Measurements from ENCODE around the gene NR5A1. TPM values are rescaled to one million over a fixed set of nuclear protein-coding genes. Genes with fewer than 3 reads are reported as not detected.

NR5A1 gene
- total RNA-seq = not detected

DNA sequence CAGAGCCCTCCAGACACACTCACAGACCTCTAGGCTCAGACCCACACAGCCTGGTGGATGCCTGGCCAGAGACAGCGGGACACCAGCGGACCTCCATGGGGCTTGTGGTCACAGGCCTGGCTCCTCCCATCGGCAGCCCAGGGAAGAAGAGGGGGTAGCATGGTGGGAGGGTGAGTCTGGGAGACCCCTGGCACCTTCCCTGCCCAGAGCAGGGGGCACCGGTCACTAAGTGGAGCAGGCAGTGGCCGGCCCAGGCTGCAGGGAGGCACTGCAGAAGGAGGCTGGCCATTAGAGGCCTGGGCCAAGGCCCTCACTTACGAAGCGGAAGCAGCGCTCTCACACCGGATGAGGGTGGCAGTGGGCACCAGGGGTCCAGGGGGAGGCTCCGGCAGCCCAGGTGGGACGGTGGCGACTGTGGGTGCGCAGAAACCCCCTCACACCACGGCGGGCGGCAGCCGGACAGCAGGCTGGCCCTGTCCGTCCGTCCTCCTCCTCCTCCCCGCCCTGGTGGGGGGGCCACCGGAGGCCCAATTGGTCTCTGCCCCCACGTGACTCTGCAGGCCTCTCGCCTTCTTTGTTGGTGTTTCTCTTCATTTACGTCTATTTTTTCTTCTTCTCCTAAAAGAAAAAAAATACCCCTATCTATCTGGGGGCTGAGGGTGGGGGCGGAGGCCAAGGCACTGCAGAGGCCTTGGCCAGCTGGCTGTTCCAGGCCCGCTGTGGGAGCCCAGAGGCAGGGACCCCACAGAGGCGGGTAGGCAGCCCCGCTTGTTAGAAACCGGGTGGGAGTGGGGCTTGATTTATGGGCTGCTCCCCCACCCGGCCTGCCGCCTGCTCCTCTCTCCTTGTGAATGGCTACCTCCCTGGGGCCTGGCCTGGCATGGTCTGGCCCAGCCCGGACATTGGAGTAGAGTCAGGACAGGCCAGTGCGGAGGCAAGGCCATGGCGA lies at the start of gene NR5A1:
Gene NR5A1, minus strand, starts transcription at position 469 of the 949 bp plus-strand sequence. CDS start 4,004 bp downstream, outside the sequence.
- H3K9me3 ChIP-seq = no peaks in the 10 kb centered on the region
- no peak within 1 kb of the TSS for H3K4me3 ChIP-seq
- intact Hi-C loops (cut with DNase I; ENCODE audit: low total_unique reads) = no loop called here
- in situ Hi-C loops (cut with MboI; ENCODE audit: low pct_ligation_motif_present in 1 of 4, low pct_unique_long_range_greater_than_20kb in 1 of 4, low sequenced_read_pairs in 3 of 4) = no loop called here
- peaks cover 5 to 18% (median 14%) of the 10 kb centered on the region in 4 donors for H3K4me1 ChIP-seq
- H3K36me3 ChIP-seq = no peaks in the 10 kb centered on the region
- TF ChIP-seq POLR2AphosphoS5 (IDR thresholded peaks at IDR 0.05) (no peak), EP300 (IDR thresholded peaks at IDR 0.05; ENCODE audit: low read depth) (no peak), POLR2A (IDR thresholded peaks at IDR 0.05) (no peak)
- TF ChIP-seq, protein P1, sequence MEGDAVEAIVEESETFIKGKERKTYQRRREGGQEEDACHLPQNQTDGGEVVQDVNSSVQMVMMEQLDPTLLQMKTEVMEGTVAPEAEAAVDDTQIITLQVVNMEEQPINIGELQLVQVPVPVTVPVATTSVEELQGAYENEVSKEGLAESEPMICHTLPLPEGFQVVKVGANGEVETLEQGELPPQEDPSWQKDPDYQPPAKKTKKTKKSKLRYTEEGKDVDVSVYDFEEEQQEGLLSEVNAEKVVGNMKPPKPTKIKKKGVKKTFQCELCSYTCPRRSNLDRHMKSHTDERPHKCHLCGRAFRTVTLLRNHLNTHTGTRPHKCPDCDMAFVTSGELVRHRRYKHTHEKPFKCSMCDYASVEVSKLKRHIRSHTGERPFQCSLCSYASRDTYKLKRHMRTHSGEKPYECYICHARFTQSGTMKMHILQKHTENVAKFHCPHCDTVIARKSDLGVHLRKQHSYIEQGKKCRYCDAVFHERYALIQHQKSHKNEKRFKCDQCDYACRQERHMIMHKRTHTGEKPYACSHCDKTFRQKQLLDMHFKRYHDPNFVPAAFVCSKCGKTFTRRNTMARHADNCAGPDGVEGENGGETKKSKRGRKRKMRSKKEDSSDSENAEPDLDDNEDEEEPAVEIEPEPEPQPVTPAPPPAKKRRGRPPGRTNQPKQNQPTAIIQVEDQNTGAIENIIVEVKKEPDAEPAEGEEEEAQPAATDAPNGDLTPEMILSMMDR (IDR thresholded peaks at IDR 0.05) = no peak
- H3K27me3 ChIP-seq = peaks cover 51% of the 10 kb centered on the region
- DNase-seq = no peak
- 91% methylated on average over 29 of the region's 34 CpGs; no CpG with 5 or more reads in 1 of the 2 donors for WGBS, 2 donors (ENCODE audit: low coverage in 1 of 2)
- no peak within 1 kb of the TSS for H3K27ac ChIP-seq

DNA sequence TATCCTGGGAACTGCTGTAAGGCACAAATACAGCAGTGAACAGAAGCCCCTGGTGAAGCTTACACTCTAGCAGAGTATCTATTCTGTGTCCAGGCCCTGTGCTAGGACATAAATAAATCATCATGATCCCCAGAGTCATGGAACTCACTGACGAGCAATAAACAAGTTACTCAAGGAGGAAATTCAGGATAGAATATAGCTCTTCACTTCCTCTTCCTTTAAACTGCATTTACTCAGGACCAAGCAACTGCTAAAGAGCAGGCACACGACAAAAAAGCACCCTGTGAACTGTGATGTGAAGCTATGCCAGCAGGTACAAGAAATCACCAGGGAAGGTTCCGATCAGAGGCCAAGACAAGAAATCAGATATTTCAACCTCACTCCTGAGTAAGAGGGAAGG lies 47.8 kb upstream of the NR5A1 start:
- Histone ChIP-seq H3K4me3 (no peak overlapping the region), H3K27ac (peak overlapping the region; percentile 38 to 62 (median 58)), H3K27me3 (no peaks in the 10 kb centered on the region), H3K36me3 (no peaks in the 10 kb centered on the region), H3K4me1 (peaks cover 5 to 25% (median 7%) of the 10 kb centered on the region in 4 donors), H3K9me3 (no peaks in the 10 kb centered on the region)
- intact Hi-C loops (cut with DNase I; ENCODE audit: low total_unique reads) (loop anchor here (5.0 kb wide), 1 partner anchor 157 kb away; no protein-coding TSS in a partner anchor), in situ Hi-C loops (cut with MboI; ENCODE audit: low pct_ligation_motif_present in 1 of 4, low pct_unique_long_range_greater_than_20kb in 1 of 4, low sequenced_read_pairs in 3 of 4) (no loop called here)
- WGBS, 2 donors (ENCODE audit: low coverage in 1 of 2) = 44 to 50% methylated on average over 3 of the region's 3 CpGs
- no peak for DNase-seq
- TF ChIP-seq POLR2A (IDR thresholded peaks at IDR 0.05) (no peak), EP300 (IDR thresholded peaks at IDR 0.05; ENCODE audit: low read depth) (no peak), POLR2AphosphoS5 (IDR thresholded peaks at IDR 0.05) (no peak)
- TF ChIP-seq, protein P1 (IDR thresholded peaks at IDR 0.05) = no peak

DNA sequence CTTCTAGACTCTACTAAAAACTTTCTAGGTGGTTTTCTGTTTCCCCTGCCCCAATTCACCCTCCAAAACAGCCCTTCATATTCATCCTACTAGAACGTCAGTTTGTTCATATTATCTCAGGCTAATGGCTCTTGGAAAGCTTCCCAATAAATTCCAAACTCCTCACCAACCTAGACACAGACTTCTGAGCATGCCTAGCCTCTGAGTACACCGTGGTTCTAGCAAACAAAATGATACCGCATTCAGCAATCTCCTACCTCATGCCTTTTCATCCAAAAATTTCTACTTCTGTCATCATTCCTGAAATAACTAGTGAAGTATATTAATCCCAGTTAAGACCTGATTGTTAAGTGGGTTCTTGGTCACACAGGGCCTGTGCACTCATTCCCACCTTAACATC lies 46.5 kb upstream of the NR5A1 start:
- DNase-seq = no peak
- Histone ChIP-seq H3K36me3 (no peaks in the 10 kb centered on the region), H3K27me3 (no peaks in the 10 kb centered on the region), H3K4me3 (no peak overlapping the region), H3K27ac (no peak overlapping the region), H3K9me3 (no peaks in the 10 kb centered on the region), H3K4me1 (peaks cover 5 to 23% (median 7%) of the 10 kb centered on the region in 4 donors)
- in situ Hi-C loops (cut with MboI; ENCODE audit: low pct_ligation_motif_present in 1 of 4, low pct_unique_long_range_greater_than_20kb in 1 of 4, low sequenced_read_pairs in 3 of 4) (no loop called here), intact Hi-C loops (cut with DNase I; ENCODE audit: low total_unique reads) (loop anchor here (2.0 kb wide), 1 partner anchor 53 kb away; no protein-coding TSS in a partner anchor)
- TF ChIP-seq POLR2AphosphoS5 (IDR thresholded peaks at IDR 0.05) = no peak
- 49% methylated on average over 3 of the region's 3 CpGs for WGBS, 2 donors (ENCODE audit: low coverage in 1 of 2)

DNA sequence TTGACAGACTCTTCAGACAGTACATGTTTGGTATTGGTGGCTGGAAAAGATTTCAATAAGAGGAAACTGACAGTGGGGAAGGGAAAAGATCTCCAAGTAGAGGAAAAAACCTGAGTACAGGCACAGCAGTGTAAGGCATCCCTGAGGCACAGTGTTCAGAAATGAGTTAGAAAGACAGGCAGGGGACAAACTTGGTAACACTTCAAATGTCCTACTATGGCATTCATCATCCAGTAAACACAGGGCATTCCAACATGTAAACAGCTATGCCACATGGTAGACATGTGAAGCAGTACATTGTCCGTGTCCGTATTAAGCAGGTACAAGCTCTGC lies 45.0 kb upstream of the NR5A1 start:
- Histone ChIP-seq H3K36me3 (no peaks in the 10 kb centered on the region), H3K4me3 (no peak overlapping the region), H3K4me1 (peaks cover 5 to 23% (median 7%) of the 10 kb centered on the region in 4 donors), H3K27me3 (no peaks in the 10 kb centered on the region), H3K9me3 (no peaks in the 10 kb centered on the region), H3K27ac (no peak overlapping the region)
- intact Hi-C loops (cut with DNase I; ENCODE audit: low total_unique reads) = loop anchor here (2.0 kb wide), 1 partner anchor 55 kb away; no protein-coding TSS in a partner anchor
- TF ChIP-seq POLR2A (IDR thresholded peaks at IDR 0.05) = no peak
- no peak for TF ChIP-seq POLR2AphosphoS5 (IDR thresholded peaks at IDR 0.05)
- TF ChIP-seq, protein P1 (IDR thresholded peaks at IDR 0.05) = no peak
- TF ChIP-seq EP300 (IDR thresholded peaks at IDR 0.05; ENCODE audit: low read depth) = no peak
- in situ Hi-C loops (cut with MboI; ENCODE audit: low pct_ligation_motif_present in 1 of 4, low pct_unique_long_range_greater_than_20kb in 1 of 4, low sequenced_read_pairs in 3 of 4) = no loop called here
- DNase-seq = no peak
- 89% methylated on average over 2 of the region's 2 CpGs; no CpG with 5 or more reads in 1 of the 2 donors for WGBS, 2 donors (ENCODE audit: low coverage in 1 of 2)

All from transverse colon (tissue), 4 donors.